Measurements from ENCODE around the gene RRH.

GRCh38 chr4:109872950-109873656 is 45.3 kb downstream of the RRH start:
- TF ChIP-seq, protein P1, sequence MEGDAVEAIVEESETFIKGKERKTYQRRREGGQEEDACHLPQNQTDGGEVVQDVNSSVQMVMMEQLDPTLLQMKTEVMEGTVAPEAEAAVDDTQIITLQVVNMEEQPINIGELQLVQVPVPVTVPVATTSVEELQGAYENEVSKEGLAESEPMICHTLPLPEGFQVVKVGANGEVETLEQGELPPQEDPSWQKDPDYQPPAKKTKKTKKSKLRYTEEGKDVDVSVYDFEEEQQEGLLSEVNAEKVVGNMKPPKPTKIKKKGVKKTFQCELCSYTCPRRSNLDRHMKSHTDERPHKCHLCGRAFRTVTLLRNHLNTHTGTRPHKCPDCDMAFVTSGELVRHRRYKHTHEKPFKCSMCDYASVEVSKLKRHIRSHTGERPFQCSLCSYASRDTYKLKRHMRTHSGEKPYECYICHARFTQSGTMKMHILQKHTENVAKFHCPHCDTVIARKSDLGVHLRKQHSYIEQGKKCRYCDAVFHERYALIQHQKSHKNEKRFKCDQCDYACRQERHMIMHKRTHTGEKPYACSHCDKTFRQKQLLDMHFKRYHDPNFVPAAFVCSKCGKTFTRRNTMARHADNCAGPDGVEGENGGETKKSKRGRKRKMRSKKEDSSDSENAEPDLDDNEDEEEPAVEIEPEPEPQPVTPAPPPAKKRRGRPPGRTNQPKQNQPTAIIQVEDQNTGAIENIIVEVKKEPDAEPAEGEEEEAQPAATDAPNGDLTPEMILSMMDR (IDR thresholded peaks at IDR 0.05; ENCODE audit: low read depth, low read length, poor library complexity, severe bottlenecking) = no peak
- no peak for TF ChIP-seq EZH2phosphoT487 (IDR thresholded peaks at IDR 0.05; ENCODE audit: borderline replicate concordance, low read length)
